SK-N-SH (cell line): ENCODE measurements around the gene ANO2. TPM values are rescaled to one million over a fixed set of nuclear protein-coding genes. Genes with fewer than 3 reads are reported as not detected.

ENCODE experiments used
- CTCF ChIA-PET: fragments of 300-600, 350-600 bp; formaldehyde crosslinking; extraction: SDS; loops from one replicate; lab custom pipeline; 2021; lab: Yijun Ruan, JAX
- POLR2A ChIA-PET: fragments of 350-600 bp; sonication (Branson Sonifier 250); formaldehyde crosslinking; extraction: SDS; loops from one replicate; lab custom pipeline; 2020; ENCODE audit warnings: antibody characterized with exemption, inconsistent platforms; lab: Yijun Ruan, JAX
- DNase-seq: peaks from one replicate; pipeline ENCODE4 v3.0.0; 2012
- H2AFZ ChIP-seq: fragments of 200-600 bp; sonication (generic); 2 replicates; pipeline ENCODE4 v1.8.1; 2016; ENCODE audit warnings: antibody characterized with exemption, mild to moderate bottlenecking, low read depth
- H3F3A ChIP-seq: fragments of 200-600 bp; sonication (generic); replicated peaks from 2 replicates; pipeline ENCODE3; 2016; ENCODE audit warnings: antibody characterized with exemption, mild to moderate bottlenecking; ENCODE audit not compliant: insufficient read depth
- H3K27ac ChIP-seq, 2 experiments: fragments of 200-500 bp in 1 of 2; fragments of 200-600 bp in 1 of 2; sonication (Bioruptor generic) in 1 of 2; sonication (generic), shearing (Covaris generic) in 1 of 2; 2 replicates each; pipeline versions ENCODE4 v1.5.1 to v1.6.1; 2014 to 2016; ENCODE audit warnings: low read depth in 2 of 2, inconsistent platforms in 1 of 2, low read length in 1 of 2, mild to moderate bottlenecking in 1 of 2, mixed read lengths in 1 of 2
- H3K27me3 ChIP-seq: fragments of 200-600 bp; sonication (generic), shearing (Covaris generic); 2 replicates; pipeline ENCODE4 v1.6.1; 2016; ENCODE audit warnings: mixed run types; ENCODE audit not compliant: insufficient read depth
- H3K36me3 ChIP-seq, 2 experiments: fragments of 200-500 bp in 1 of 2; fragments of 200-600 bp in 1 of 2; sonication (Bioruptor generic) in 1 of 2; sonication (generic) in 1 of 2; replicated peaks in 1 of 2; 2 replicates each; pipeline versions ENCODE3 to v1.5.1; 2014 to 2016; ENCODE audit warnings: low read length in 1 of 2, mild to moderate bottlenecking in 1 of 2; ENCODE audit not compliant: insufficient read depth in 2 of 2, control insufficient read depth in 1 of 2
- H3K4me1 ChIP-seq, 2 experiments: fragments of 200-500 bp in 1 of 2; fragments of 200-600 bp in 1 of 2; sonication (Bioruptor generic) in 1 of 2; sonication (generic), shearing (Covaris generic) in 1 of 2; 2 replicates each; pipeline versions ENCODE4 v1.5.1 to v1.6.1; 2014 to 2016; ENCODE audit warnings: low read depth in 1 of 2, low read length in 1 of 2, mixed run types in 1 of 2; ENCODE audit not compliant: insufficient read depth in 2 of 2, control insufficient read depth in 1 of 2
- H3K4me2 ChIP-seq: fragments of 200-600 bp; sonication (generic), shearing (Covaris generic); 2 replicates; pipeline ENCODE4 v1.6.1; 2017; ENCODE audit warnings: mixed run types
- H3K4me3 ChIP-seq, 2 experiments: fragments of 200-500 bp in 1 of 2; fragments of 200-600 bp in 1 of 2; sonication (Bioruptor generic) in 1 of 2; sonication (generic), shearing (Covaris generic) in 1 of 2; 2 replicates each; pipeline versions ENCODE4 v1.5.1 to v1.8.1; 2014 to 2016; ENCODE audit warnings: low read depth in 2 of 2, inconsistent platforms in 1 of 2, low read length in 1 of 2, mild to moderate bottlenecking in 1 of 2, mixed read lengths in 1 of 2, moderate library complexity in 1 of 2
- H3K79me2 ChIP-seq: fragments of 200-600 bp; sonication (generic); 2 replicates; pipeline ENCODE4 v1.8.1; 2017; ENCODE audit warnings: mild to moderate bottlenecking; ENCODE audit not compliant: insufficient read depth
- H3K9ac ChIP-seq: fragments of 200-600 bp; sonication (generic); 2 replicates; pipeline ENCODE4 v1.6.1; 2017; ENCODE audit warnings: mixed run types
- H3K9me2 ChIP-seq: fragments of 200-600 bp; sonication (generic); 2 replicates; pipeline ENCODE4 v1.6.1; 2017; ENCODE audit warnings: mixed run types
- H3K9me3 ChIP-seq: fragments of 200-600 bp; sonication (generic); 2 replicates; pipeline ENCODE4 v1.6.1; 2017; ENCODE audit warnings: mixed run types, mild to moderate bottlenecking, moderate library complexity
- H4K20me1 ChIP-seq: fragments of 200-600 bp; sonication (generic); 2 replicates; pipeline ENCODE4 v1.6.1; 2017; ENCODE audit warnings: mild to moderate bottlenecking, mixed run types; ENCODE audit not compliant: insufficient read depth
- ELF1 ChIP-seq: IDR thresholded peaks from 2 replicates; pipeline ENCODE4 v1.4.0; 2012
- GABPA ChIP-seq: IDR thresholded peaks from 2 replicates; pipeline ENCODE4 v1.4.0; 2012; ENCODE audit warnings: low read depth, mild to moderate bottlenecking
- MAX ChIP-seq: IDR thresholded peaks from 2 replicates; pipeline ENCODE4 v1.4.0; 2012; ENCODE audit warnings: low read depth
- MEF2A ChIP-seq: IDR thresholded peaks from 2 replicates; pipeline ENCODE4 v1.4.0; 2012; ENCODE audit warnings: low read depth, borderline replicate concordance
- NRF1 ChIP-seq: IDR thresholded peaks from 2 replicates; pipeline ENCODE4 v1.6.1; 2012; ENCODE audit warnings: low read depth, mild to moderate bottlenecking, low read length
- PBX3 ChIP-seq: IDR thresholded peaks from 2 replicates; pipeline ENCODE4; 2012
- POLR2AphosphoS5 ChIP-seq: IDR thresholded peaks from 2 replicates; pipeline ENCODE4 v1.6.1; 2012; ENCODE audit warnings: low read depth, low read length
- RCOR1 ChIP-seq: fragments of 150-350 bp; IDR thresholded peaks from 2 replicates; pipeline ENCODE4 v1.6.1; 2017; ENCODE audit warnings: antibody characterized with exemption, low read length
- REST ChIP-seq: IDR thresholded peaks from 2 replicates; pipeline ENCODE4 v1.6.1; 2012; ENCODE audit warnings: mild to moderate bottlenecking, low read depth, low read length, moderate library complexity
- SIN3A ChIP-seq: IDR thresholded peaks from 2 replicates; pipeline ENCODE4 v1.6.1; 2012; ENCODE audit warnings: low read depth, mild to moderate bottlenecking, low read length, moderate library complexity, borderline replicate concordance
- USF1 ChIP-seq: IDR thresholded peaks from 2 replicates; pipeline ENCODE4 v1.4.0; 2012; ENCODE audit warnings: low read depth, borderline replicate concordance
- WGBS: methylation state at CpG from one replicate; pipeline ENCODE4 v1.1.6; 2017; ENCODE audit warnings: low lambda C conversion rate; 5-methylcytosine and 5-hydroxymethylcytosine counted together
- polyA plus RNA-seq, 3 experiments: library from polyadenylated mRNA; depleted of rRNA; stranded (reverse); fragments of >200 nt; gene quantifications; 2 replicates each; pipeline ENCODE4 v1.2.3, GENCODE V29; 2012

ANO2 gene
- polyA plus RNA-seq, 1 of the 3 experiments (the other 2 are of a cell fraction): not detected

- Histone ChIP-seq H4K20me1 (no peaks in the 10 kb centered on the region), H3K4me3 (no peak overlapping the region), H3K9me2 (no peaks in the 10 kb centered on the region), H3F3A (no peaks in the 10 kb centered on the region), H3K79me2 (no peaks in the 10 kb centered on the region), H3K27me3 (peaks cover 81% of the 10 kb centered on the region; the same call in 1 of the 2 replicates), H3K9me3 (no peaks in the 10 kb centered on the region), H3K9ac (no peak overlapping the region), H3K4me1 (no peaks in the 10 kb centered on the region), H3K4me2 (no peak overlapping the region), H3K36me3 (no peaks in the 10 kb centered on the region), H2AFZ (no peak overlapping the region), H3K27ac (no peak overlapping the region)
- POLR2A ChIA-PET: no interaction called here
- 11% methylated on average over 7 of the region's 8 CpGs for WGBS
- CTCF ChIA-PET: no interaction called here
- no peak for DNase-seq
- TF ChIP-seq NRF1: no peak
- TF ChIP-seq POLR2AphosphoS5: no peak
- no peak for TF ChIP-seq PBX3
- TF ChIP-seq MEF2A: no peak
- TF ChIP-seq USF1: no peak
- no peak for TF ChIP-seq SIN3A
- TF ChIP-seq ELF1: no peak
- TF ChIP-seq REST: no peak
- TF ChIP-seq GABPA: no peak
- no peak for TF ChIP-seq RCOR1
- no peak for TF ChIP-seq MAX
Measured at GRCh38 chr12:5518584-5519365, 426.3 kb downstream of the ANO2 start.
